Measurements from ENCODE around the gene CRLF3. TPM values are rescaled to one million over a fixed set of nuclear protein-coding genes. Genes with fewer than 3 reads are reported as not detected.

CRLF3 gene
- total RNA-seq, 2 donors from 2014 or later, result 13.0 to 16.4 TPM

DNA sequence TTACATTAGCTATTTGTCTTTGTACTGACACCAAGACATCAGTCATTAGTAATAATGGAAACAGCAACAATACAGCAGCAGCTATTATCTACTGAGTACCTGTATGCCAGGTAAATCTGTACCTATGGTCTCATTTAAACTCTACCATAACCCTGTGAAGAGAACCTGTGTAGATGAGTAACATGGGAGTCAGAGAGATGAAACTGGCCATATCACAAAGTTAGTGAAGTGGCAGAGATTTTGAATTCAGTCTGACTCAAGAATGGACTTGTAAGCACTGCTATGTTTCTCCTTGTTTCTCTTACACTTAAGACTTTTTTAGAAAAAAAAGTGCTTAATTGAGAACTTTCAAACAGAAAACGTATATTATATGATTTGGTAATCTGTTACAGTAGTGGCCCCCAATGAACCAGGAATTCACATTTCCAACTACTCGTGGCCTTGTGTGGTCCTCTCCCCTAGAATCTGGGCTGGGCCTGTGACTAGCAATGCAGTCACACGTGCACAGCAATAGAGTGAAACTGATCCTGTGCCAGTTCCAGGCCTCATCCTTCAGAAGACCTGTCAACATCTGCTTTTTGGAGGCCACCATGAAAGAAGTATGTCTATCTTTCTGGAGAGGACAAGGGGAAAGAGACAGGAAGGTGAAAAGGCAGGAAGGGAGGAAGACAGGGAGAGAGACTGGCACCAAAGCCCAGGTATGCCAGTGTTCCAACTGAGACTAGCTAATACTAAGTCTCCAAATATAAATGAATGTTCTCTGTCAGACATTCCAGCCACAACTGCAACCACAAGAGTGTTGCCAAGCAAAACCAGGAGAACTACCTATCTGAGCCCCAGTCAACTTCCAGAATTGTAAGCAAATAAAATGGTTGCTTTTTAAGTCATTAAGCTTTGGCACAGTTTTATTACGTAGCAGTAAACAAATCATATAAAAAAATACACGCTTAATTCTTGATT, 12.0 kb downstream of the CRLF3 start:
- Histone ChIP-seq H3K4me1 (ENCODE audit: control insufficient read depth in 1 of 2, low read depth in 2 of 2) (peaks cover 0 to 4% of the 10 kb centered on the region in 2 donors), H3K4me3 (no peak overlapping the region), H3K27ac (peak overlapping the region; percentile 23 to 40), H3K27me3 (replicated peaks; ENCODE audit: insufficient read depth) (no peaks in the 10 kb centered on the region), H3K36me3 (no peaks in the 10 kb centered on the region), H3K9me3 (no peaks in the 10 kb centered on the region)
- TF ChIP-seq, protein P1, sequence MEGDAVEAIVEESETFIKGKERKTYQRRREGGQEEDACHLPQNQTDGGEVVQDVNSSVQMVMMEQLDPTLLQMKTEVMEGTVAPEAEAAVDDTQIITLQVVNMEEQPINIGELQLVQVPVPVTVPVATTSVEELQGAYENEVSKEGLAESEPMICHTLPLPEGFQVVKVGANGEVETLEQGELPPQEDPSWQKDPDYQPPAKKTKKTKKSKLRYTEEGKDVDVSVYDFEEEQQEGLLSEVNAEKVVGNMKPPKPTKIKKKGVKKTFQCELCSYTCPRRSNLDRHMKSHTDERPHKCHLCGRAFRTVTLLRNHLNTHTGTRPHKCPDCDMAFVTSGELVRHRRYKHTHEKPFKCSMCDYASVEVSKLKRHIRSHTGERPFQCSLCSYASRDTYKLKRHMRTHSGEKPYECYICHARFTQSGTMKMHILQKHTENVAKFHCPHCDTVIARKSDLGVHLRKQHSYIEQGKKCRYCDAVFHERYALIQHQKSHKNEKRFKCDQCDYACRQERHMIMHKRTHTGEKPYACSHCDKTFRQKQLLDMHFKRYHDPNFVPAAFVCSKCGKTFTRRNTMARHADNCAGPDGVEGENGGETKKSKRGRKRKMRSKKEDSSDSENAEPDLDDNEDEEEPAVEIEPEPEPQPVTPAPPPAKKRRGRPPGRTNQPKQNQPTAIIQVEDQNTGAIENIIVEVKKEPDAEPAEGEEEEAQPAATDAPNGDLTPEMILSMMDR (IDR thresholded peaks at IDR 0.05), result no peak
- ATAC-seq (ENCODE audit: insufficient number of reproducible peaks, low FRiP score, low read depth), result no peak
- no peak for DNase-seq (ENCODE audit: low spot score)

DNA sequence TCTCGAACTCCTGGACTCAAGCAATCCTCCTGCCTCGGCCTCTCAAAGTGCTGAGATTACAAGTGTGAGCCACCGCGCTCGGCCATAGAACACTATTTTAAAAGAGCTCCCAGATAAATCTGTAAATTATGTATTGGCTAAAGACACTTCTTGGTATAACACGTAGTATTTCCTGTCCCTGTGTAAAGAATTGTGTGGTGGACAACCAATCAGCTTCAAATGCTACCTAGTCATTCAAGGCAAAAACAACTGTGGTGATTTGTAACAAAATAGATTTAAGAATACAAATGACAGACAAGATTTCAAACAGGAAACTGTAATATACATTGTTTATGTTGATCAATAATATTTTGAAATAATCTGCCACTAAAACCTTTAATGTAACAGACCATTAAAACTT, 14.6 kb downstream of the CRLF3 start:
- no peak for DNase-seq (ENCODE audit: low spot score)
- Histone ChIP-seq H3K27ac (no peak overlapping the region), H3K9me3 (no peaks in the 10 kb centered on the region), H3K4me3 (no peak overlapping the region), H3K36me3 (no peaks in the 10 kb centered on the region), H3K4me1 (ENCODE audit: control insufficient read depth in 1 of 2, low read depth in 2 of 2) (peaks cover 0 to 4% of the 10 kb centered on the region in 2 donors), H3K27me3 (replicated peaks; ENCODE audit: insufficient read depth) (no peaks in the 10 kb centered on the region)
- ATAC-seq (ENCODE audit: insufficient number of reproducible peaks, low FRiP score, low read depth), result no peak
- TF ChIP-seq, protein P1 (IDR thresholded peaks at IDR 0.05), result no peak

DNA sequence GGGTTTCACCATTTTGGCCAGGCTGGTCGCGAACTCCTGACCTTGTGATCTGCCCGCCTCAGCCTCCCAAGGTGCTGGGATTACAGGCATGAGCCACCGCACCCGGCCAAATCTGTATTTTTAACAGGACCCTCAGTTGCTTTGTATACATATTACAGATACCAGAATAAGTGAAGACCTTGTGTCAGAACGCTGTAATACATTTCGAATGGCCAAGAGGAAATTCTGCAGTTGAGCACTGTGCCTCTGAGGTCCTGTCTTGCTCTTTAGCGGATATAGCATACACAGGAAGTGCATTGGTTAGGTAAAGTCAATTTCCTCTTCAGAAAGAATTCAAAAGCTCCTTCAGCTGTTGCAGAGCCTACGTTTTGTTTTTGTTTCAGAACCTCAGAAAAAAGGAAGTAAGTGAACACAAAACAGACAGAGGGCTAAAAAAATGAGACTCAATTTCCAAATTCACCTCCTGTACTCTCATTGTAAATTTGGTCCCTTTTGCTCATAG, 15.7 kb downstream of the CRLF3 start:
- peak overlapping the region; percentile 12 for H3K4me3 ChIP-seq
- TF ChIP-seq, protein P1 (IDR thresholded peaks at IDR 0.05), result no peak
- no peak overlapping the region for H3K27ac ChIP-seq
- H3K4me1 ChIP-seq (ENCODE audit: control insufficient read depth in 1 of 2, low read depth in 2 of 2), result peaks cover 0 to 4% of the 10 kb centered on the region in 2 donors
- ATAC-seq (ENCODE audit: insufficient number of reproducible peaks, low FRiP score, low read depth) (no peak), DNase-seq (ENCODE audit: low spot score) (no peak)
- no peaks in the 10 kb centered on the region for H3K27me3 ChIP-seq (replicated peaks; ENCODE audit: insufficient read depth)
- peaks cover 1% of the 10 kb centered on the region for H3K36me3 ChIP-seq
- H3K9me3 ChIP-seq, result no peaks in the 10 kb centered on the region

DNA sequence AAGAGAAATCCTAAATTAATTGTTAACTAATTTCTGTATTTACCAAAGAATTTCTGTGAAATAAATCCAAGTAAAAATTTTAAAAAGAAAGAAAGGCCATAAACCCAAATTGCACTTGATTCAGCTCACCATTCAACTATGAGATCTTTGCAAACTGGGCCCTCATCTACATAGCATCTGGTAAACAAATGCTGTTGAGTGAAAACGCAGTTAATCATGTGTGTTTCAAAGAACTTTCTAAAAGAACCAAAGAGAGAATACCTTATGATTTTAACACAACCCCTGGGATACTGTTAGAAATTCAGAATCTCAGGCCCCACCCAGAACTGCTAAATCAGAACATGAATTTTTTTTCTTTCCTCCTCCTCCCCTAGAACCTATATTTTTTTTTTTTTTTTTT, 16.6 kb downstream of the CRLF3 start:
- Histone ChIP-seq H3K4me3 (no peak overlapping the region), H3K27me3 (replicated peaks; ENCODE audit: insufficient read depth) (no peaks in the 10 kb centered on the region), H3K9me3 (no peaks in the 10 kb centered on the region), H3K27ac (no peak overlapping the region), H3K4me1 (ENCODE audit: control insufficient read depth in 1 of 2, low read depth in 2 of 2) (no peaks in the 10 kb centered on the region), H3K36me3 (peaks cover 6% of the 10 kb centered on the region)
- DNase-seq (ENCODE audit: low spot score) (no peak), ATAC-seq (ENCODE audit: insufficient number of reproducible peaks, low FRiP score, low read depth) (no peak)
- TF ChIP-seq, protein P1 (IDR thresholded peaks at IDR 0.05), result no peak

DNA sequence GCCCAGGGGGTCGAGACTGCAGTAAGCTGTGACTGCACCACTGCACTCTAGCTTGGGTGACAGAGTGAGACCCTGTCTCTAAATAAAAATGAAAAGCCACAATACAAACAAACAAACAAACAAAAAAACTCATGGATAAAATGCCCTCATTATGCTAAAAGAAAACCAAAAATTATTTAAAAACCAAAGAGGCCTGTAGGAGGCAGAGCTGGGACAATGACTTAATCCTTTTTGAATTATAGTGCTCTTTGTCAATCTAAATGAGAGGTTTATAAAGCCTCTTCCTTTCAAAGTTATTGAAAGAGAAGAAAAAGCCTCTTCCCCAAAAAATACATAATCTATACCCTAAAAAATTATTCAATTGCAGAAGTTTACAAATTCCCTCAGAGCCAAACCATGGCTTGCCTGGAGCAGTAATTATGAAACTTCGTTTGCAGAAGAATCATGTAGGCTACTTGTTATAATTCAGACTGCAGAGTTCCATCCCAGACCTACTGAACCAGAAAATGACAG, 18.5 kb downstream of the CRLF3 start:
- H3K27ac ChIP-seq, result no peak overlapping the region
- peaks cover 18% of the 10 kb centered on the region for H3K36me3 ChIP-seq
- H3K4me1 ChIP-seq (ENCODE audit: control insufficient read depth in 1 of 2, low read depth in 2 of 2), result no peaks in the 10 kb centered on the region
- no peak overlapping the region for H3K4me3 ChIP-seq
- no peak for DNase-seq (ENCODE audit: low spot score)
- H3K27me3 ChIP-seq (replicated peaks; ENCODE audit: insufficient read depth), result no peaks in the 10 kb centered on the region
- H3K9me3 ChIP-seq, result no peaks in the 10 kb centered on the region
- no peak for ATAC-seq (ENCODE audit: insufficient number of reproducible peaks, low FRiP score, low read depth)
- TF ChIP-seq, protein P1 (IDR thresholded peaks at IDR 0.05), result no peak
